Mucosa of descending colon (tissue), 3 donors: ENCODE measurements around the gene DOCK1. TPM values are rescaled to one million over a fixed set of nuclear protein-coding genes. Genes with fewer than 3 reads are reported as not detected.

Experiments used
- ATAC-seq: fragments of 200-7000 bp; cut with Tn5 transposase; one replicate; pipeline ENCODE4 v1.9.1; 2020; ENCODE audit warnings: mild to moderate bottlenecking, moderate library complexity
- DNase-seq, 3 donors: peaks; one replicate each; pipeline ENCODE4 v3.0.0-alpha.2; 2020
- H3K36me3 ChIP-seq: fragments of 200-600 bp; one replicate; pipeline ENCODE4 v1.8.0; 2021; ENCODE audit warnings: low read depth, mild to moderate bottlenecking
- H3K4me1 ChIP-seq: fragments of 200-600 bp; one replicate; pipeline ENCODE4 v1.8.0; 2021; ENCODE audit warnings: low read depth, mild to moderate bottlenecking
- H3K4me3 ChIP-seq: fragments of 200-600 bp; one replicate; pipeline ENCODE4 v1.8.0; 2021; ENCODE audit warnings: mild to moderate bottlenecking
- H3K9me3 ChIP-seq: fragments of 200-600 bp; one replicate; pipeline ENCODE4 v1.8.0; 2021; ENCODE audit warnings: mild to moderate bottlenecking
- CTCF ChIP-seq: fragments of 200-600 bp; IDR thresholded peaks from one replicate; pipeline ENCODE4 v1.8.0; 2022; ENCODE audit warnings: antibody characterized with exemption, mild to moderate bottlenecking
- intact Hi-C, 2 donors: fragments of 100-400 bp; cut with DNase I in 1 of 2; cut with micrococcal nuclease in 1 of 2; formaldehyde crosslinking; loops; one replicate each; pipeline versions ENCODE4 v1.11.0 to v1.11.1; 2022; cut with DNase I, micrococcal nuclease
- total RNA-seq, 3 donors: library from RNA; stranded (reverse); fragmentation: NEBNext Ultra II Directional in 2 of 3; extraction: Animal tissue kit (Norgen Biotek cat#: 25700) in 2 of 3; gene quantifications; one replicate each; pipeline versions ENCODE4 v1.2.1 to v1.2.4, GENCODE V29; 2021 to 2023
- donor health status: DM: no; HTN: no; CAD: no; lungs with moderate emphysema.
- donor health status: DM: no; HTN: no; CAD: no.
- donor health status: DM: no; HTN: yes; CAD: no.

Gene DOCK1
- total RNA-seq, 3 donors from 2014 or later, result 56.5 to 103 (median 74.1) TPM

GRCh38 chr10:127151541-127151940 lies 246.3 kb downstream of the DOCK1 start:
- Histone ChIP-seq H3K4me3 (no peak overlapping the region), H3K36me3 (no peaks in the 10 kb centered on the region), H3K4me1 (no peaks in the 10 kb centered on the region), H3K9me3 (no peaks in the 10 kb centered on the region)
- intact Hi-C loops, result no loop called here
- no peak for TF ChIP-seq CTCF
- no peak for ATAC-seq
- no peak for DNase-seq

- no peak for ATAC-seq
These were observed 246.9 kb downstream of the DOCK1 start for GRCh38 chr10:127151981-127152699.

GRCh38 chr10:127153181-127153580 lies 248.0 kb downstream of the DOCK1 start:
- Histone ChIP-seq H3K9me3 (no peaks in the 10 kb centered on the region), H3K4me3 (no peak overlapping the region), H3K36me3 (no peaks in the 10 kb centered on the region), H3K4me1 (no peaks in the 10 kb centered on the region)
- ATAC-seq (no peak), DNase-seq (no peak)
- no peak for TF ChIP-seq CTCF
- intact Hi-C loops, result no loop called here

More at GRCh38 chr10:127151981-127152699, 246.9 kb downstream of the DOCK1 start:
- intact Hi-C loops, result no loop called here
- H3K9me3 ChIP-seq, result no peaks in the 10 kb centered on the region
- no peak for TF ChIP-seq CTCF
- H3K4me1 ChIP-seq, result no peaks in the 10 kb centered on the region
- H3K36me3 ChIP-seq, result no peaks in the 10 kb centered on the region
- no peak for DNase-seq
- no peak overlapping the region for H3K4me3 ChIP-seq

GRCh38 chr10:127154831-127155620 lies 249.8 kb downstream of the DOCK1 start:
- DNase-seq (no peak), ATAC-seq (no peak)
- no peak for TF ChIP-seq CTCF
- no peak overlapping the region for H3K4me3 ChIP-seq
- H3K36me3 ChIP-seq, result no peaks in the 10 kb centered on the region
- no peaks in the 10 kb centered on the region for H3K9me3 ChIP-seq
- H3K4me1 ChIP-seq, result no peaks in the 10 kb centered on the region
- intact Hi-C loops, result no loop called here

- no peak for TF ChIP-seq CTCF
- intact Hi-C loops, result no loop called here
- DNase-seq (no peak), ATAC-seq (no peak)
- no peaks in the 10 kb centered on the region for H3K4me1 ChIP-seq
- no peaks in the 10 kb centered on the region for H3K9me3 ChIP-seq
- H3K4me3 ChIP-seq, result no peak overlapping the region
- no peaks in the 10 kb centered on the region for H3K36me3 ChIP-seq
These were observed 251.9 kb downstream of the DOCK1 start for GRCh38 chr10:127157089-127157488.
